NCI-H2107 treated with DMSO at 0.1 percent for 48 hours (cell line): Measurements from ENCODE around the gene TPO.
"Not testable (repeated sequence)": the region's sequence is repeated elsewhere in the genome, so short reads cannot be mapped to it uniquely, and the experiment has no call there.

Experiments used
- DNase-seq: peaks from one replicate; lab custom pipeline; 2025; ENCODE audit not compliant: unreplicated experiment; lab: John Stamatoyannopoulos, UW

The TPO gene

GRCh38 chr2:1571477-1572417 lies 158.5 kb downstream of the TPO start:
- no peak for DNase-seq

- DNase-seq = no peak
Measured at GRCh38 chr2:1572638-1573037, 159.4 kb downstream of the TPO start.

- no peak for DNase-seq
Measured at GRCh38 chr2:1577846-1578245, 164.6 kb downstream of the TPO start.

GRCh38 chr2:1581257-1581964 lies 168.1 kb downstream of the TPO start:
- not testable (repeated sequence) for DNase-seq

- no peak for DNase-seq
Measured at GRCh38 chr2:1581965-1582625, 168.8 kb downstream of the TPO start.

- no peak for DNase-seq
Measured at GRCh38 chr2:1582891-1583341, 169.7 kb downstream of the TPO start.

- no peak for DNase-seq
Measured at GRCh38 chr2:1584051-1584531, 170.8 kb downstream of the TPO start.

- no peak for DNase-seq
Measured at GRCh38 chr2:1584691-1585485, 171.6 kb downstream of the TPO start.

- no peak for DNase-seq
Measured at GRCh38 chr2:1585635-1586034, 172.4 kb downstream of the TPO start.

- DNase-seq = no peak
Measured at GRCh38 chr2:1586251-1586922, 173.1 kb downstream of the TPO start.

GRCh38 chr2:1586923-1587840 lies 173.9 kb downstream of the TPO start:
- no peak for DNase-seq

GRCh38 chr2:1588051-1588977 lies 175.1 kb downstream of the TPO start:
- DNase-seq = no peak

GRCh38 chr2:1588978-1589621 lies 175.8 kb downstream of the TPO start:
- DNase-seq = no peak

- DNase-seq = no peak
Measured at GRCh38 chr2:1590596-1591460, 177.6 kb downstream of the TPO start.

GRCh38 chr2:1591461-1591770 lies 178.2 kb downstream of the TPO start:
- DNase-seq = no peak
